Measurements from ENCODE around the gene CYP19A1. TPM values are rescaled to one million over a fixed set of nuclear protein-coding genes. Genes with fewer than 3 reads are reported as not detected.

Gene CYP19A1
- total and polyA plus RNA-seq, 9 of the 15 experiments (the other 6 are each of a cell fraction or from before 2014, with no cell fraction given): 0.16 to 0.63 (median 0.47) TPM; not detected in 3

DNA sequence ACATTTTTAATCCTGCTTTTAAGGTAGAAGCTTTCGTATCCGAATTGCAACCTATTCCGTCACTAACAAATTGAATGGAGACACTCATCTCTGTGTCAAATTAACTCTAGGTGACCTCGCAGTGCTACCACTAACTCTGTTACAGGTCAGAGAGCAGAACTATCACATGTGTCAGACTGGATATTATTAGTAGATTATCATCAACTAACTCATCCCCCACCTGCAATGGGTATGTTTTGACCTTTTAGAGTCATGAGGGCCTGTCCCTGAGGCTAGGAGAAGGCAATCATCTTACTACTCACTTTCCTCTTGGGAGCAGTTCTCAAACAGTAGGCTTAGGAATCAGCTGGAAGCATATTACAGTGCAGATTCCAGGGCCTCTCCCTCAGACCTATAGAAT is 5.1 kb upstream of the CYP19A1 start:
- POLR2A ChIA-PET: interaction anchor here (0.5 to 1.1 kb wide), 4 partner anchors 13 to 574 kb away, joined by 3 to 5 read pairs (median 4); no protein-coding TSS in a partner anchor
- H3K4me3 ChIP-seq: no peak overlapping the region
- H3K4me2 ChIP-seq (ENCODE audit: insufficient read depth, low read length): no peak overlapping the region
- in situ Hi-C loops (cut with MboI) (no loop called here), intact Hi-C loops (cut with micrococcal nuclease) (no loop called here)
- peaks cover 0 to 5% of the 10 kb centered on the region in 2 experiments; a peak in 1 of 5 replicates for H3K4me1 ChIP-seq (replicated peaks in 1 of 2; ENCODE audit: control insufficient read depth in 2 of 2, insufficient read depth in 2 of 2, low read length in 2 of 2)
- FAIRE-seq: no peak
- CTCF ChIA-PET (ENCODE audit: low intra/inter-chr PET ratio): no interaction called here
- no TSS peak for BruUV-seq (replicated peaks)
- no peaks in the 10 kb centered on the region for H3K36me3 ChIP-seq (ENCODE audit: control insufficient read depth, insufficient read depth, low read length)
- WGBS (ENCODE audit: insufficient coverage, low coverage, missing lambda C conversion rate): 6% methylated on average over 4 of the region's 4 CpGs
- H3K9ac ChIP-seq (ENCODE audit: insufficient read depth in 1 of 2, low read depth in 2 of 2, low read length in 2 of 2): no peak overlapping the region
- no peak for ATAC-seq
- no peaks in the 10 kb centered on the region for H3K79me2 ChIP-seq (ENCODE audit: control insufficient read depth, insufficient read depth, low read length)
- no peak overlapping the region for H3K27ac ChIP-seq (ENCODE audit: extremely low read depth, low read depth, low read length)
- H3K27me3 ChIP-seq (ENCODE audit: control insufficient read depth in 2 of 2, insufficient read depth in 2 of 2, low read length in 2 of 2): peaks cover 22 to 25% of the 10 kb centered on the region in 2 experiments; a peak in 4 of 5 replicates
- H3K9me1 ChIP-seq (ENCODE audit: control insufficient read depth, insufficient read depth, low read length): no peaks in the 10 kb centered on the region
- H3K9me3 ChIP-seq (replicated peaks; ENCODE audit: control insufficient read depth, insufficient read depth, low read depth, low read length): no peaks in the 10 kb centered on the region
- no peaks in the 10 kb centered on the region for H4K20me1 ChIP-seq (replicated peaks; ENCODE audit: control insufficient read depth, insufficient read depth, low read length)
- H2AFZ ChIP-seq (ENCODE audit: low read depth, low read length): no peak overlapping the region
- TF ChIP-seq STAG1 (CRISPR knock-in tag; IDR thresholded peaks at IDR 0.05; ENCODE audit: borderline replicate concordance): no peak
- no peak for TF ChIP-seq NELFE (IDR thresholded peaks at IDR 0.05; ENCODE audit: insufficient read depth, insufficient read length)
- TF ChIP-seq ATF1 (CRISPR knock-in tag; IDR thresholded peaks at IDR 0.05): no peak
- no peak for TF ChIP-seq ATF1 (tag; IDR thresholded peaks at IDR 0.05)
- no peak for TF ChIP-seq ZC3H4 (CRISPR knock-in tag; IDR thresholded peaks at IDR 0.05; ENCODE audit: borderline replicate concordance)
- TF ChIP-seq ZNF668 (CRISPR knock-in tag; IDR thresholded peaks at IDR 0.05): no peak
- no peak for TF ChIP-seq TAF7 (tag; IDR thresholded peaks at IDR 0.05)
- TF ChIP-seq ZNF785 (CRISPR knock-in tag; IDR thresholded peaks at IDR 0.05): no peak
- no peak for TF ChIP-seq ZNF586 (CRISPR knock-in tag; conservative IDR thresholded peaks at IDR 0.05)
- TF ChIP-seq, protein P1, sequence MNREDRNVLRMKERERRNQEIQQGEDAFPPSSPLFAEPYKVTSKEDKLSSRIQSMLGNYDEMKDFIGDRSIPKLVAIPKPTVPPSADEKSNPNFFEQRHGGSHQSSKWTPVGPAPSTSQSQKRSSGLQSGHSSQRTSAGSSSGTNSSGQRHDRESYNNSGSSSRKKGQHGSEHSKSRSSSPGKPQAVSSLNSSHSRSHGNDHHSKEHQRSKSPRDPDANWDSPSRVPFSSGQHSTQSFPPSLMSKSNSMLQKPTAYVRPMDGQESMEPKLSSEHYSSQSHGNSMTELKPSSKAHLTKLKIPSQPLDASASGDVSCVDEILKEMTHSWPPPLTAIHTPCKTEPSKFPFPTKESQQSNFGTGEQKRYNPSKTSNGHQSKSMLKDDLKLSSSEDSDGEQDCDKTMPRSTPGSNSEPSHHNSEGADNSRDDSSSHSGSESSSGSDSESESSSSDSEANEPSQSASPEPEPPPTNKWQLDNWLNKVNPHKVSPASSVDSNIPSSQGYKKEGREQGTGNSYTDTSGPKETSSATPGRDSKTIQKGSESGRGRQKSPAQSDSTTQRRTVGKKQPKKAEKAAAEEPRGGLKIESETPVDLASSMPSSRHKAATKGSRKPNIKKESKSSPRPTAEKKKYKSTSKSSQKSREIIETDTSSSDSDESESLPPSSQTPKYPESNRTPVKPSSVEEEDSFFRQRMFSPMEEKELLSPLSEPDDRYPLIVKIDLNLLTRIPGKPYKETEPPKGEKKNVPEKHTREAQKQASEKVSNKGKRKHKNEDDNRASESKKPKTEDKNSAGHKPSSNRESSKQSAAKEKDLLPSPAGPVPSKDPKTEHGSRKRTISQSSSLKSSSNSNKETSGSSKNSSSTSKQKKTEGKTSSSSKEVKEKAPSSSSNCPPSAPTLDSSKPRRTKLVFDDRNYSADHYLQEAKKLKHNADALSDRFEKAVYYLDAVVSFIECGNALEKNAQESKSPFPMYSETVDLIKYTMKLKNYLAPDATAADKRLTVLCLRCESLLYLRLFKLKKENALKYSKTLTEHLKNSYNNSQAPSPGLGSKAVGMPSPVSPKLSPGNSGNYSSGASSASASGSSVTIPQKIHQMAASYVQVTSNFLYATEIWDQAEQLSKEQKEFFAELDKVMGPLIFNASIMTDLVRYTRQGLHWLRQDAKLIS (CRISPR knock-in tag; IDR thresholded peaks at IDR 0.05): no peak
- TF ChIP-seq ZNF263 (CRISPR knock-in tag; IDR thresholded peaks at IDR 0.05; ENCODE audit: borderline replicate concordance): no peak
- no peak for TF ChIP-seq XRCC3 (IDR thresholded peaks at IDR 0.05)
- no peak for TF ChIP-seq MTF1 (CRISPR knock-in tag; IDR thresholded peaks at IDR 0.05; ENCODE audit: borderline replicate concordance)
- TF ChIP-seq, protein P2, sequence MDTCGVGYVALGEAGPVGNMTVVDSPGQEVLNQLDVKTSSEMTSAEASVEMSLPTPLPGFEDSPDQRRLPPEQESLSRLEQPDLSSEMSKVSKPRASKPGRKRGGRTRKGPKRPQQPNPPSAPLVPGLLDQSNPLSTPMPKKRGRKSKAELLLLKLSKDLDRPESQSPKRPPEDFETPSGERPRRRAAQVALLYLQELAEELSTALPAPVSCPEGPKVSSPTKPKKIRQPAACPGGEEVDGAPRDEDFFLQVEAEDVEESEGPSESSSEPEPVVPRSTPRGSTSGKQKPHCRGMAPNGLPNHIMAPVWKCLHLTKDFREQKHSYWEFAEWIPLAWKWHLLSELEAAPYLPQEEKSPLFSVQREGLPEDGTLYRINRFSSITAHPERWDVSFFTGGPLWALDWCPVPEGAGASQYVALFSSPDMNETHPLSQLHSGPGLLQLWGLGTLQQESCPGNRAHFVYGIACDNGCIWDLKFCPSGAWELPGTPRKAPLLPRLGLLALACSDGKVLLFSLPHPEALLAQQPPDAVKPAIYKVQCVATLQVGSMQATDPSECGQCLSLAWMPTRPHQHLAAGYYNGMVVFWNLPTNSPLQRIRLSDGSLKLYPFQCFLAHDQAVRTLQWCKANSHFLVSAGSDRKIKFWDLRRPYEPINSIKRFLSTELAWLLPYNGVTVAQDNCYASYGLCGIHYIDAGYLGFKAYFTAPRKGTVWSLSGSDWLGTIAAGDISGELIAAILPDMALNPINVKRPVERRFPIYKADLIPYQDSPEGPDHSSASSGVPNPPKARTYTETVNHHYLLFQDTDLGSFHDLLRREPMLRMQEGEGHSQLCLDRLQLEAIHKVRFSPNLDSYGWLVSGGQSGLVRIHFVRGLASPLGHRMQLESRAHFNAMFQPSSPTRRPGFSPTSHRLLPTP (IDR thresholded peaks at IDR 0.05; ENCODE audit: borderline replicate concordance, extremely low read depth, insufficient read length): no peak
- no peak for DNase-seq (ENCODE audit: extremely low read depth in 1 of 4, low spot score in 3 of 4)

All from K562 (cell line).